NCI-H146 treated with DMSO at 0.1 percent for 48 hours (cell line): ENCODE measurements around the gene WNK2.
"Not testable (repeated sequence)": the region's sequence is repeated elsewhere in the genome, so short reads cannot be mapped to it uniquely, and the experiment has no call there.

Experiments used
- DNase-seq: peaks from one replicate; lab custom pipeline; 2025; ENCODE audit not compliant: unreplicated experiment; lab: John Stamatoyannopoulos, UW

WNK2 gene

DNA sequence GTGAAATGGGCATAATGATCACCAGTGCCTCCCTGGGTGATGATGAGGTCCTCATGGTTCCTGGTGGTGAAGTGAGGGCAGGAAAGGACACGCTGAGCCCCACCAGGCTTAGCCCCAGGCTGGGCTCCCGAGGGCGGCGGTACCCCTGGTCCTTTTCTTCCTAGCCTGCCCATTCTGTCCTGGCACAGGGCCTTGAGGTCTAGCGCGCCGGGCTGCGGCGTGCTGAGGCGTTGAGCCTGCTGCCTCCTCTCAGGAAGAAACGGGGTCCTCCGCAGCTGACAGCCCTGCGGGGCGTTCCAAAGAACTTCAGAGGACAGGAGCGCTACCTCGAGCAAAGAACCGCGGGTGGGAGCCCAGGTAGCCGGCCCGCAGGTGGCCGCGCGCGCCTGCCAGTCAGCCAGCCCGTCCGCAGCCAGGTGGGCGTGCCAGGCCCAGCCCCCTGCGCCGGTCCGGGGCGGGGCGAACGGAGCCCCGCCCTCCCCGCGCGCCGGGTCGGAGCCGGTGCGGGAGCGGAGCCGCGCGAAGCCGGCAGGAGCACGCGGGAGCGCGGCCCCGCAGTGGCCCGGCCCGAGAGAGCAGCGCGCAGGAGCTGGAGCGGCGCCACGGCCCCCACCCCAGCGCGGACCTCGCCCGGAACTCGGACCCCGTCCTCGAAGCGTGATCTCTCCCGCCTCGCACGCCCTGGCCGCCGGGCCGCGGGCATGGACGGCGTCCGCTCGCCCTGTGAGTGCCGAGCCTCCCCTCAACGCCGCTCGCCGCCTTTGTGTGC lies at the start of gene WNK2:
Gene WNK2, plus strand, starts transcription at position 477 of the 769 bp plus-strand sequence. CDS start 791 bp downstream, outside the sequence.
- no peak for DNase-seq

GRCh38 chr9:93134740-93135444 lies 49.0 kb upstream of the WNK2 start:
- no peak for DNase-seq

GRCh38 chr9:93136011-93136440 lies 47.9 kb upstream of the WNK2 start:
- no peak for DNase-seq

DNA sequence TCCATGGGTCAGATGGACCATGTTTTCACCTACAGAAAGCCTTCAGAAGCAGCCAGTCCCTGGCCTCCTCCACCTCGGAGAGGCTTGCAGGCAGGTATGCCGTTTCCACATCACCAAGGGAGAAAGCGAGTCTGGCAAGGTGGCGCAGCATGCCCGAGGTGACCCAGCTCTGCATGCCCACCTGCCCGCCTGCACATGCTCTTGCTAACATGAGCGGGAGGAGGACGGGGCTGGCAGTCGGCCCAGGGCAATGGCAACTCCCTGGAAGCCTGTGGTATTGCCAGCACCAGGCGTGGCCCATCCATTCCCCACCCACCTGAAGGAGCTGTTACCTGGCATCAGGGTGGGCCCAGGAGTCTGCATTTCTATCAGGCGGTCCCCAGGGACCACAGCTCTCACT lies 46.6 kb upstream of the WNK2 start:
- no peak for DNase-seq

DNA sequence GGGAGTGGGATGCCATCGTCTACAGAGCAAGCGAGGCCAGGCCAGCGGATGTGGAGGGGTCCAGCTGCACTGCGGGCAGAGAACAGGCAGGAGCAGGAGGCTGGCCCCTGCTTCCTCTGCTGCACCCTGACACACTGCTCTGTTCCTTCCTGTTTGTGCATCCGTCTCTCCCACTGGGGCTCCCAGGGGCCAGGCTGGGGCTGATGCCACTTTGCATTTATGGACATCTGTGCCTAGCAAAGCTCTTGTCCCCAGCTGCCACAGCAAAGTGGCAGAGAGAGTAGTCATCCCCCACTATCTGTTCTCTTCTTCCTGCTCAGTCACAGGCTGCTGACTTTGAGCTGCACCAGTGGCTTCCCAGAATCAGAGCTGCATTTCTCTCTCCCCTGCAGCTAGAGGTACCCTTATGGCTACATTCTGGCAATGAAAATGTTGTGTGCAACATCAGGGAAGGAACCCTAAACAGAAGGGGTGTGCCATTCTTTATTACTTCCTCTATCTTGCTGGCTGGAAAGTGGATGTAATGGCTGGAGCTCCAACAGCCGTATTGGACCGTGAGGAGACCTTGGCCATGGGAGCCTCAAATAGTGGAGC lies 45.7 kb upstream of the WNK2 start:
- DNase-seq = no peak

GRCh38 chr9:93139365-93140182 lies 44.4 kb upstream of the WNK2 start:
- no peak for DNase-seq

DNA sequence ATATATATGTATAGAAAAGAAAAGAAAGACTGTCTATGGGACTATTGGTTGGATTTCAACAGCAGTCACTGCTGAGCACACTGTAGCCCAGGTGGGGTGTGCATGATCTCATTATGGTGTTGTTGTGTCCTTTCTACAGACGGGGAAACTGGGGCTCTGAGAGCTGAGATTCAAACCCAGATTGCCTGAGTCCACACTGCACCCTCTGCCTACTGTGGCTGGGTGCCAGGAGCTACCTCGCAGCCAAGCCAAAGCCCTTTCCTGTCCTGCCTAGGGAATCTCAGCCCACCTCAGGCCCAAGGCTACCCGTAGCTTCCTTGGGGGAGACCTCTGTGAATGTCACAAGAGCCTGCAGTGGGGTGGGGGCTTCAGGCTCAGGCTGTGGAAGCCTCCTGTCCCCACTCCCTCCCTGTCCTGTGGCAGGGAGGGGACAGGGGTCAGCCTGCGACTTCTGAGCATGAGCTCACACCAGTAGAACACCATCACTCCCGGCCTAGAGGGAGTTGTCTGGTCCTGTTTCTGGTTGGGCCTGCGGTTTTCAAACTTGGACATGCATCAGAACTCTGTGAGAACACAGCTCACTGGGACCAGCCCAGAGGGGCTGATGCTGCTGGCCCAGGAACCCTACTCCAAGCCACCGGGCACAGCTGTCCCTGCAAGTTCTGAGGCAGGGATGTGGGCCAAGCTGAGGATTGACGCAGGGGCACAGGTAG lies 42.0 kb upstream of the WNK2 start:
- DNase-seq = no peak

DNA sequence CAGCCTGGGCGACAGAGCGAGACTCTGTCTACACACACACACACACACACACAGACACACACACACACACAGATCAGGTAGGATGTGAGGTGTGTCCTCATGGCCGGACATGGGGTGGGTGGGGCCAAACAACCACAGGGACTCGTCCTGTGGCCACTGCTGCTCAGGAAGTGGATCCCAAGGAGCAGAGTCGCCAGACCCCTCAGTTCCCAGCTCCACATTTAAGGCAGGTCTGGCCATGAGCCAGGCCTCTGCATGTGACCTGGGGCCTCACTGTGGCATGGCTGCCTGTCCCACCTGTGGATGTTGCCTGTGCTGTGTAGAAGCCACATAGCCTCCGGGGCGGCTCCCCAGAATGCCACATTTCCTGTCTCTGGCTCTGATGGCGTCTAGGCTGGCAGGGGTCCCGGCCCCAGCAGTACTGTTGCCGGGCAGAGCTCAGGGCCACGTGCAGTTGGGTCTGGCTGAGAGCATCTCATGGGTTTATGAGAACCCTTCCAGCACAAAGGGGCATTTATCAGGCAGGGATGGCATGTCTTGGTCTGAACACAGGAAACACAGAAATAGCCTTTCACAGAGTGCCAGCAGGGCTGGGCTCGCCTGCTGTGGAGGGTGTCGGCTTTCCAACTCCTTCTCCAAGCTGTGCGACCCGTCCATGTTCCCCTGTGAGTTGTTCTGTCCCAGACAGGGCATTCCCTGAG lies 40.0 kb upstream of the WNK2 start:
- DNase-seq = no peak

GRCh38 chr9:93146696-93147095 lies 37.2 kb upstream of the WNK2 start:
- not testable (repeated sequence) for DNase-seq

GRCh38 chr9:93147632-93148031 lies 36.3 kb upstream of the WNK2 start:
- no peak for DNase-seq

DNA sequence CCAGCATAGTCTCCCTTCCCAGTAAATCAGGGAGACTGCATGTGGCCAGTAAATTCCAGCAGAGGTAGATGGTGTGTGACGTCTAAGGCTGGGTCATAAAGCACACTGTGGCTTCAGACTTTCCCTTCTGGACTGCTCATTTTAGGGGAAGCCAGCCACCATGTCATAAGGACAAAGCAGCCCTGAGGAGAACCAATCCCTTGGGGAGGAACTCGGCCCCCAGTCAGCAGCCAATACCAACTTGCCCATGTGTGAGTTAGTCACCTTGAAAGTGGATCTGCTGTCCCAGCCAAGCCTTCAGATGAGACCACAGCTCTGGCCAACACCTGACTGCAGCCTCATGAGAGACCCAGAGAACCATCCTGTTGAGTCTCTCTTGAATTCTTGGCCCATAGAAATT lies 35.2 kb upstream of the WNK2 start:
- no peak for DNase-seq

DNA sequence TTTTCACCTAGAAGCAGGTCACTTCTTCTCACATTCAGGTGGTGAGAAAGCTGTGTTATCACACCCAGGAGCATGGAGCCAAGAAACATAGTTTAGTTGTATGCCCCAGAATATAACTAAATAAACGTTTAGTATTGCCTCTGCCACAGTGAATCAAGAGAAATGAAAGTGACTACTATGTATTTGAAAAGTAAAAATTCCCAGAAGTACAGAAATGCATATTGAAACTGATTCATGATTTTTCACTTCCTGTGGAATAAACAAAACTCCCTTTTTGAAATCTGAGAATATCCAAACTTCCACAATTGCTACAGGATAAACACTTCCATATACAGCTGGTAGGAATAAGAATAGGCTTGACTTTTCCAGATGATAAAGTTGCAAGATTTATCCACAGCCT lies 34.6 kb upstream of the WNK2 start:
- no peak for DNase-seq

DNA sequence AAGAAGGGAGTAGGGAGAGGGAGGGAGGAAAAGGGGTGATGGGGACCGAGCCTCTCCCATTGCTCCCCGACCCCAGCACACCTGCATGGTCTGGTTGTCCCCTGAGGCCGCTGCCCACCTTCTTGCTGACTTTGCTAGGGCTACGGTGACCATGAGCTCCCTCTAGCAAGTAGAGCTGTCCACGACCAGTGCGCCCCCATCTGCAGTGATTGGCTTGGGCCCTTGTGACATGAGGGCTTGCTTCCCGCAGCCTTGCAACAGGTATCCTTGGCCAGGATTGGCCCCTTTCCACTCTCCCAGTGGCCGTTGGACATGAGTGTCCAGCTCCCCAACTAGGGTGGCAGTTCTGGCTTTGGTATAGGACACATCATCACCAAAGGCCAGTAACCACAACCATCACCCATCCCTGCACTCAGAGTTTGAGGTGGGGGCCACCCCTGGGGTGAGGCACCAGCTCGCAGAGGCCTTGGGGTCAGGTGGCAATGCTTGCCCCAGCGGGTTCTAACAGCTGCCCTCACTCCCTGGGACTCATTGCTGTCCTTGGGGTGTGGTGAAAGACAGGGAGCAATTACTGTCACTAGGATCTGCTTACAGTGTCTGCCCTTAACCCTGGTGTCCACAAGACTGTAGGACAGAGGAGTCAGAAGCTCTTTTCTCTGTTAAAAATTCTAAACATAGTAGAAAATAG lies 32.7 kb upstream of the WNK2 start:
- DNase-seq = no peak

- no peak for DNase-seq
Measured at GRCh38 chr9:93154293-93154903, 29.5 kb upstream of the WNK2 start.

DNA sequence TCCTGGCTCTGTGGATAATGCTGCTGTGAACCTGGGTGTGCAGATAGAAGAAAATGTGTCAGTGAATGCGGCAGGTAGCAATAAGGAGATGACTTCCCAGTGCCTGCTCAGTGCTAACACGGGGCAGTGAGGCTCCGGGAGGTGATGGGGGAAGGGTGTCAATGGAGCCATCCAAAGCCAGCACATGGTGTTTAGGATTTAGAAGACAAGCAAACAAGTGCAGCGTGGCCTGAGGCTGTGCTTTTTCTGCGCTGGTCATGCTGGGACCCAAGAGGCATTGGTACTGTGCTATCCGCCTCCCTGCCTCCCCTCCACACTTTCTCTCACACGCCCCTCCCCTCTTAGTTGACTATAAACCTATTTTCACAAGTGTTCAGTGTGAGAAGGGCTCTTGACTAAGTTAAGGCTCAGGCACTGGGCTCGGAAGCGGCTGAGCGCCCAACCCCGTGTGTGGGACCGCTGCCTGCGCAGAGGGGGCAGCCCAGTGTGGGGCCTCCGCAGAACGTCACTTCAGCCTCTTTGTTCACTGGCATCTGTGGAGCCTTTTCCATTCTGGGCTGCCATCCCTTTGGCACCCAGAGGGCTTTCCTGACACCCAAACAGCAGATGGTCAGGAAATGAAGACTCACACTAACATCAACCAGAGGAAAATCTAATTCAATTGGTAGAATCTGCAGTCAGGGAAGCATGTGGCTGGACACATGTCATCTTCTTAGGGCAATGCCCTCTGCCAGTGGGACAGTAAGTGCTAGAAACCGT lies 28.0 kb upstream of the WNK2 start:
- no peak for DNase-seq

- no peak for DNase-seq
Measured at GRCh38 chr9:93156475-93157008, 27.4 kb upstream of the WNK2 start.

- peak; percentile 20 for DNase-seq
Measured at GRCh38 chr9:93159601-93160471, 24.1 kb upstream of the WNK2 start.
